PC-3 (cell line): ENCODE data around the gene TMC7.

Experiments
- CTCF ChIP-seq: fragments of 300-600 bp; sonication (generic); conservative IDR thresholded peaks from 2 replicates; pipeline ENCODE4 v1.5.1; 2017; ENCODE audit warnings: antibody characterized with exemption, low read depth, mild to moderate bottlenecking, low read length
- EZH2 ChIP-seq: fragments of 300-600 bp; sonication (generic); IDR thresholded peaks from one replicate; pipeline ENCODE4 v1.6.1; 2017; ENCODE audit warnings: antibody characterized with exemption, mild to moderate bottlenecking, low read length; ENCODE audit not compliant: unreplicated experiment
- EZH2phosphoT487 ChIP-seq: fragments of 300-600 bp; sonication (generic); IDR thresholded peaks from 2 replicates; pipeline ENCODE4 v1.6.1; 2018; ENCODE audit warnings: mild to moderate bottlenecking, antibody characterized with exemption, low read length, borderline replicate concordance

- no peak for TF ChIP-seq CTCF
- TF ChIP-seq EZH2phosphoT487 = no peak
- no peak for TF ChIP-seq EZH2
These were observed 46.9 kb upstream of the TMC7 start for GRCh38 chr16:18936727-18937340.
